VCaP (cell line): ENCODE data around the gene SLC13A5.

ENCODE experiments used
- H3K27ac ChIP-seq: fragments of 450-650 bp; 2 replicates; pipeline ENCODE4 v1.5.1; 2017
- TF ChIP-seq, protein P1 (sequence below): fragments of 450-650 bp; conservative IDR thresholded peaks from 2 replicates; pipeline ENCODE4 v1.5.1; 2017; ENCODE audit warnings: mild to moderate bottlenecking, moderate library complexity

Gene SLC13A5

DNA sequence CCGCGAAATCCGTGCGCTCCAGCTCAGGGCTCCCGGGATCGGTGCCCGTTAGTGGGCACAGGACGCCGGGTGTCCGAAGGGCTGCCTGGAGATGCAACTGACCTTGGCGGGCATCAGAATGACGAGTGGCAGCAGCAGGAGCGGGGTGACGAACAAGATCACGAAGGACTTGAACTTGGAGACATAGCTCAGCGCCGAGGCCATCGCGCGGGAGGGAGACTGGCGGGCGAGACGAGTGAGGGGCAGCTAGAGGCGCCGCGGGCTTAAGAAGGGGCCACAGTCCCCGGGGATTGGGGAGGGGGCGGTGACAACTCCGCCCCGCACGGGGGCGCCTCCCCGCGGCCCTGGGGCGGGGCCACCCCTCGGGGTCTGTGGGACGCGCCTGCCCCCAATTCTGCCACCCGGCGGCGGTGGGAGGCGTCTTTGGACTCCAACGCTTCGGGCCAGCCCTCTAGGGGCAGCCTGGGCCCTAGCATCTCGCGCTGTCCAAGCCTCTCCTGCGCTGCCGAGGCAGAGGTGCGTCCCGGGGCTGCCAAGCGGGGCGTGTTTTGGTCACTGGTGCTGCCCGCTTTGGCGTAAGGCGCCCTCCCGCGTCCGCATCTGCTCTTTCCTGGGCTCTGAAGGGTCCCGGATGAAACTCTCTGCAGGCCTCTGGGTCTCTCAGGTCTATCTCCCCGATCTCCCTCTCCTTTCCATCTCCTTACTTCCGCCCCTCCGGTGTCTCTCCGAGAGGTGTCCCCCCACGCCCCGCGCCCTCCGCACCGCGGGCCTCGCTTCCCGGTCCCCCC is at the start of gene SLC13A5:
TSS of gene SLC13A5 (minus strand) at position 240 of the 788 bp plus-strand sequence. CDS start at position 204, 36 bp downstream.
- no peak within 1 kb of the TSS for H3K27ac ChIP-seq
- TF ChIP-seq, protein P1, sequence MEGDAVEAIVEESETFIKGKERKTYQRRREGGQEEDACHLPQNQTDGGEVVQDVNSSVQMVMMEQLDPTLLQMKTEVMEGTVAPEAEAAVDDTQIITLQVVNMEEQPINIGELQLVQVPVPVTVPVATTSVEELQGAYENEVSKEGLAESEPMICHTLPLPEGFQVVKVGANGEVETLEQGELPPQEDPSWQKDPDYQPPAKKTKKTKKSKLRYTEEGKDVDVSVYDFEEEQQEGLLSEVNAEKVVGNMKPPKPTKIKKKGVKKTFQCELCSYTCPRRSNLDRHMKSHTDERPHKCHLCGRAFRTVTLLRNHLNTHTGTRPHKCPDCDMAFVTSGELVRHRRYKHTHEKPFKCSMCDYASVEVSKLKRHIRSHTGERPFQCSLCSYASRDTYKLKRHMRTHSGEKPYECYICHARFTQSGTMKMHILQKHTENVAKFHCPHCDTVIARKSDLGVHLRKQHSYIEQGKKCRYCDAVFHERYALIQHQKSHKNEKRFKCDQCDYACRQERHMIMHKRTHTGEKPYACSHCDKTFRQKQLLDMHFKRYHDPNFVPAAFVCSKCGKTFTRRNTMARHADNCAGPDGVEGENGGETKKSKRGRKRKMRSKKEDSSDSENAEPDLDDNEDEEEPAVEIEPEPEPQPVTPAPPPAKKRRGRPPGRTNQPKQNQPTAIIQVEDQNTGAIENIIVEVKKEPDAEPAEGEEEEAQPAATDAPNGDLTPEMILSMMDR, result peak; percentile 28; the same call in 1 of the 2 replicates

DNA sequence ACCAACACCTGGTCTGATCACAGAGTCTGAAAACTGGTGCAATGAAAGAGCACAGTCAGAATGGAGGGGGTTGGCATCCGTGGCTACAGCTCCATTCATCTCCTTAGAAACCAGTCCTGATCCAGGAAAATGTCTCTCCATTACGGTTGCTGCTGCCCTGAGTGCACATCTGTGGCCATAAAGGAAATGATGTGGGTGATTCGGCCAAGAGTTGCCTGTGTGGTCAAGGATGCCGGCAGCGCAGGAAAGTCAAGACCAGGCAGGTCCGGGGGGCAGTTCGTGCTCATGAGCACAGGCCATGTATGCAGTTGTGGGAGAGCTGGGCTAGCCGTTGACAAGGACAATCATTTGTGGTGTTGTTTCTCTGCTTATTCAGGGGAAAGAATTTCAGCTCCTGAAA is 48.6 kb upstream of the SLC13A5 start:
- TF ChIP-seq, protein P1, result no peak
- H3K27ac ChIP-seq, result no peak overlapping the region

DNA sequence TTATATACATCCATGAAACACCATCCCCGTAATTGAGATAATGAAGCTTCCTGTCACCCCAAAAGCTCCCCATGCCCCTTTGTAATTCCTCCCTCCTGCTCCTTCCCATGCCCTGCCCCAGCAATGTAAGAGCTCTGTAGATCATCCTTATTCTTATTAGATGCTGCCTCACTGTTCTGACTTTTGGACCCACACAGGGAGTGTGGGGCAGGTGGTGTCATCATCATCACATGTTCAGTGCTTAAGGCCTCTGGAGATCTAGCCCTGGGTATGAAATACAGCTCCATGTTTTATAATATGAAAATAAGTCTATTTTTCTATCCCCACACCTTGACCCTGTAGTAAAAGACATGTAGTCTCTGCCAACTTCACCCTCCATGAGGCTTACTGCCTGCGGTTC is 44.6 kb upstream of the SLC13A5 start:
- H3K27ac ChIP-seq, result no peak overlapping the region
- TF ChIP-seq, protein P1, result no peak

DNA sequence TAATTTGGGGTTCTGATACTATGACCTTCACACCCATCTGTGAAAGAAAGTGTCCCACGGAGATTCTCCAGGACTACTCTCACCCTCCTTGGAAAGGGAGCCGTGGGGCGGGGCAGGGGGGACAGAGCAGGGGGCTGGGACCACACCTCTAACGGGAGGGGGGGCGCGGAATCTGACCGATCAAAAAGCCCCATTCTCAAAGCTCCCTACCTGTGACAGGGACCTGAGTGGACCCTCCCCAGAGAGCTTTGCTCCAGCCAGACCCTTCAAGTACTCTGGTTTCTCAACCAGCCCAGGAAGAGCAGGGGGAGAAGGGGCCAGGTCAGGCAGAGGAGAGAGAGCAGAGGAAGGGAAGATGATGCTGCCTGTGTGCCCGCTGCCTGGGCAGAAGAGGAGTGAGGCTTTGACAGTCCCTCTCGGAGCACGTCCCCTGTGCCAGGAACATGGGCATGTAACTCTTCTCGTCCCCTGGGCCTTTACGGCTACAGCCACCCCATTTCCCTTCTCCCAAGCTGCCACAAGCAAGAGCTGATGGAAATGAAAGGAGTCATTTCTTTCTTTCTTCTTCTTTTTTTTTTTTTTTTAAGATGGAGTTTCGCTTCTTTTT is 43.4 kb upstream of the SLC13A5 start:
- TF ChIP-seq, protein P1, result no peak
- no peak overlapping the region for H3K27ac ChIP-seq

GRCh38 chr17:6755731-6756184 is 42.6 kb upstream of the SLC13A5 start, which contains the start of gene XAF1:
TSS of gene XAF1 (plus strand) at chr17:6756046. CDS start at chr17:6756079, 33 bp downstream.
- TF ChIP-seq, protein P1, result no peak

DNA sequence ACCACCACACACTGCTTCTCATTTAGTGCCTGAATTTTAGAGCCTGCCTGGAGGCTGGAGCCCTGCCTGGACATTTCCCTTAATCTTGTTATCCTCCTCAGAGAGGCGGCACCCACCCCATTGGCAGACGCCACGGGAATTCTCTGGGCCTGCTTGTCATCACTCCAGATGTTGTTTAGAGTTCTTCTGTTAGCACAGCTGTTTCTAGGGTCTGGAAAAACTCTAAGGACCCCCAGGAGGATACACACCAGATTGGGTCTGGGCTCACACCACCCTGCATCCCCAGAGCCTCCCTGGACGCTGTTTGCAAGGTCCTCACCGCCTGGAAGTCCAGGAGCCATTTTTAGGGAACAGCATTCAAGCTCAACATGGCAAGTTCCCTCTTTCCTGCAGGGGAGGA is 42.1 kb upstream of the SLC13A5 start:
- TF ChIP-seq, protein P1, result no peak
- H3K27ac ChIP-seq, result no peak overlapping the region

More at GRCh38 chr17:6755731-6756184, 42.6 kb upstream of the SLC13A5 start, which contains the start of gene XAF1:
- H3K27ac ChIP-seq, result no peak within 1 kb of the TSS

DNA sequence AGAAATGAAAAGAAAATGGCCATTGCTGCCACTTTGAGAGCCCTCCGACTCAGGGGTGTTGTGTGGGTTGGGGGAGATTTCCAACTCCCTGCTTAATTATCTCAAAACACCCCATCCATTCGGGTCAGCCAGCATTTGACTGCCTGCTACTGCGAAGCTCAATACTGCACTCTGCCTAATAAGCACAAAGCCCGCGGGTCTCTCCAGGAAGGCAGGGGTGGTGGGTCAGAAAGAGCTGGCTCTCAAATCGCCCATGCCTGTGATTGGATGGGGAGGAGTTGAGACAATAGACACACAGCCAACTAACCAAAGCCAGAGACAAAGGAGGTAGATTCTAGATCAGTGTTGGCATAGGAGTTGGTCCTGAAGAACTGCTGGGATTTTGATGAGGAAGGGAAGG is 40.4 kb upstream of the SLC13A5 start:
- TF ChIP-seq, protein P1, result no peak
- no peak overlapping the region for H3K27ac ChIP-seq
